ENCODE data around the gene REC8.
A peak's percentile ranks its signal among the peaks of the same experiment; 100 is the strongest.
"Not testable (repeated sequence)": the region's sequence is repeated elsewhere in the genome, so short reads cannot be mapped to it uniquely, and the experiment has no call there.

Gene REC8

DNA sequence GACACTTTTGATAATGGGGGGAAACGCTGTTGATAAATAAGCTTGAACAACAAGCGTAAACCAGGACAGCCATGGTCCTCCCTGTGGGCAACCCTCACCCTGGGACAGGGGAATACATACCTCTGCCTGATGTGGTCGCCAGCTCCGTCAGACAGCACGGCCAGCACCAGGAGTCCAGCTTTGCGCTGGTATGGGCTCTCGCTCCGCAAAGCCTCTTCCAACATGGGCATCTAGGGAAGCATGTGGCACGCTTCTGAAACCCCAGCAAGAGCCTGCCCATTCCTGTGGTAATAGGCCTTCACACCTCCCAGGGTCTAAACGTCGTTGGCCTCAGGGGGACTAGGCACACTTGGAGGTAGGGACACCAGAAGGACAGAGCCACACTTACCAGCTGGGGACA, 13.9 kb downstream of the REC8 start:
- no peak for DNase-seq

DNA sequence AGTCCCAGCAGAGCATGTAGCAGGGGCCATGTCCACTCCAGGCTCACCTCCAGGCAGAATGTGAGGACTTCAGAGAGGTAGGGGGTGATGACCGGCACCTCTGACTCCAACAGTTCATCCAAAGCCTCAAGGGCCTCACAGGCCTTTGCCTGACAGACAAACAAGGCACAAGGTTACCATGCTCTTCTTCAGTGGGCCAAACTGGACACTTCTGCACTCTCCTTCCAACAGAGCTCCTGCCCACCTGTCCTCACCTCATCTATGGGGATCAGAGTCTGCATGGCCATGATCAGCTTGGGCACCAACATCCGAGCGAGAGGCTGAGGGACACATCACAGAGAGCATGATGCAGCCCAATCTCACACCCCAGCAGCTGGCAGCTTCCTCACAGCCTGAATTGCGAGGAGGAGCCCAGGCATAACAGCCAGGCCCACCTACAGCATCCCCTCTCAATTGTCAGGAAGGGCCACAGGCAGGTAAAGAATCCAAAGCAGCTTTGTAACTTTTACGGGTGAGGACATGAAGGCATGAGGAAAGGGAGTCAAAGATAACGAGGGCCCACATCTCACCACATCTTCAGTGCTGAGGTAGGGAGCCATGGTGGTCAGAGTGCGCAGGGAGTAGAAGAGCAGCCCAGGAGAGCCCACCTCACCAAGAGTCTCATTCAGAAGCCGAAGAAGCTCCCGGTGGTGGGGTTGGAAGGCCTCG, 15.1 kb downstream of the REC8 start:
- DNase-seq: no peak

DNA sequence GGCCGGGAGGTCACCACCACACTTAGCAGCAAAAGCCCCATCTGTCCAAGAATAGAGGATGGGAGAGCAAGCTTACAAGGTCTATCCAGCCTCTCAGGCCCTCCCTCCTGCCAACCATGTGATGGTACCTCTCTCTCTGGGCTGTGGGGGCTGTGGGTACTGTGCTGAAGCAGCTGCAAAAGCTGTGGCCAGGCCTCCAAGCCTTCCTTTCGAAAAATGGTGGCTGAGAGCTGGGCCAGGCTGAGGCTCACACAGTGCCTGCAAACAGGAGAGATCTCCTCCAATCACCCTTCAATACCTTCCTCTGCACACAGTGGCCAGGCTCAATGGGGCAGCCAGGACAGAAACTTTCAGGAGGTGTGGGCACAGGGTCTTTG, 15.6 kb downstream of the REC8 start:
- DNase-seq: no peak

DNA sequence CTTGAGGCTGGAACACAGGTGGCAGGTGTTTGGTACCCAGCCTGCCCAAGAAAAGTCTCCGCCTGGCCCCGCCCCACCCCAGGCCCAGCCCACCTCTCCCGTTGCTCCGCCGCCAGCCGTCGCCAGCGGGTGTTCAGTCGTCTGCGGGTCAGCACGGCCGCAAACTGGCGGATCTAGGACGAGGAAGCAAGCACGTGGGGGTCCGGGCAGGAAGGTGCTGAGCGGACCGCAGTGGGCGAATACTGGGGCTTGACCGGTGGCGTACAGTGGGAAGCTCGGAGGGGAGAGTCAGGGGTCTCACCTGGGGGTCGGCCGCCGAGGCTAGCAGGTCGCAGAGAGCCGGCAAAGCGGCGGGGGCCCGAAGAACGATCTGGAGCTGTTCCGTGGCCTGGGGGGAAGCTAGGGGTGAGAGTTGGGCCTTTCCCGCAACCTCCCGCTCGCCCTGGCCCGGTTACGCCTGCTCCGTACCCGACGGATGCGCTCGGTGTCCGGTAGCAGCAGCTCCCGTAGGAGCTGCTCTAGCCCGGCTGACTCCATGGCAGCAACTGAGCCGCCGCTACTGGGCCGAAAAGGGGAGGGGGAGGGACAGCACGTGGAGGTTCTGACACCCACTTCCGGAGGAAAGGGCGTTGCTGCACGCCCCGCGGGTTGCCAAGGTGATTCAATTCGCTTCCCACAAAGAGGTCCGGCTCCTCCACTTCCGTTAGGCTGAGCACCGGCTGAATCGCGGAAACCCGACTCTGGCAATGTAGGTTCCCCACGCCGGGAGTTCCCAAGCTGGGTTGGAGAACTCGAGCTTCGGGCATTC, 16.6 kb downstream of the REC8 start, which contains the start of gene IPO4:
TSS of gene IPO4 (minus strand) at position 566 of the 808 bp plus-strand sequence. CDS start at position 537, 29 bp downstream.
- peak; percentile 98 for DNase-seq

DNA sequence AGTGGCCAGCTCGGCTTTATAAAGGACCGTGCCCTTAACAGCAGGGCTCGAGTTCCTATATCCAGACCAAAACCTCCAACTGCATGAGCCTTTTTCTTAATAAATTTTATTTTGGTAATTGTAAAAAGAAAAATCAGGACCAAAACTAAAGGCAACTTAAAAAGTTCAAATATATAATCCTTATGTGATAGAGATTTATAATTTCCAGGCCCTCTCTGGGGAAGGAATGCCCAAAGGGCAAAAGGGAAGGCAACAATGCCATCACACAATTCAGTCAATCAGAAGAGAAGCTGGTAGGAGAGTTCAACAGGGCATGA, 17.1 kb downstream of the REC8 start:
- no peak for DNase-seq

DNA sequence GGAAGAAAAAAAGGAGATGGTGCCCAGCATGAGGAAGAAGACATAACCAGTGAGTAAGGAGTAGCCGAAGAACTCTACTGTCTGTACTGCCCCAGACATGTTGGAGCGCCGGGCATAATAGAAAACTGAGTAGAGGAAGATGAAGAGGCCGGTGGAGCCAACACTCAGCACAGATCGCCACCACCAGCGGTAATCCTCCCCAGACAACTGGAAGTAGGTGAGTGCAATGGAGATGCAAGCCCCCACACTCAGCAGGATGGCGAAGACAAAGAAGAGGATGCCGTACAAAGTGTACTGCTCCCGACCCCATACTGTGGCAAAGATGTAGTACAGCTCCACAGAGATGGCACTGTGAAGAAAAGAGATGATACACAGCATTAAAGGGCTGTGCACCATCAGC, 17.6 kb downstream of the REC8 start:
- no peak for DNase-seq

DNA sequence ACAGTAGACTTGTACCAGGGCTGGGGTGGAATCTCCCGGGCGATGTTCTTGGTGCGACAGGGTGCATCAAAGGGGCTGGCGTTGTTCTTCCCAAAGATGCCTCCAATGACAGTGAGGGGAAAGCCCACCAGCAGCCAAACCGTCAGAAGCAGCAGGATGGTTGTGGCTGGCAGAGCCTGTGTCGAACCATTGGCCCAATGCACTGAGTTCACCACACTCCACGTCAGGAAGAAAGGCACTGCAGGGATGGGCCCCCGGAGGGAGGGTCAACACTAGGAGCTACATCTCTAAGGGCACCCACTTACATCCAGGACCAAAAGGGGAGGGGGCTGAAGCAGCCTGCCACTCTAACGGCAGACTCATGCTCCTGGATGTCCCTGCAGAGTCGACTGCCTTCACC, 18.5 kb downstream of the REC8 start:
- no peak for DNase-seq

DNA sequence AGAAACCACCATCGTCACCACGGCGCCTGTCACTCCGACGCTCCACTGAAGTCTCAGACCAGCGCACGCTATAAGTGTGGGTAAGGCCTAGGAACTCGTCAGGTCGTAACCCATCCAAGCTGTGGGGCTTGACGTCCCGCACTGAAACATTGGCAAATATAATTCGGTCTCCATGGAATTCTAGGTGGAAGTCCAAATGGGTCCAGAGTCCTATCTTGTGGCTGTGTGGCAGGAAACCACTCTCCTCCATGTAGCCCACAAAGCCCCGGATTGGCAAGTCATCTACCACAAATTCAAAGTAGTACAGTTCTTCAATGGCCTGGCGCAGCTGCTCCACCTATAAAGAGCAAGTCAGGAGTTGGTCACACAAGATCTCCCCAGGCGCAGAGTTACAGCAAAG, 21.1 kb downstream of the REC8 start:
- no peak for DNase-seq

DNA sequence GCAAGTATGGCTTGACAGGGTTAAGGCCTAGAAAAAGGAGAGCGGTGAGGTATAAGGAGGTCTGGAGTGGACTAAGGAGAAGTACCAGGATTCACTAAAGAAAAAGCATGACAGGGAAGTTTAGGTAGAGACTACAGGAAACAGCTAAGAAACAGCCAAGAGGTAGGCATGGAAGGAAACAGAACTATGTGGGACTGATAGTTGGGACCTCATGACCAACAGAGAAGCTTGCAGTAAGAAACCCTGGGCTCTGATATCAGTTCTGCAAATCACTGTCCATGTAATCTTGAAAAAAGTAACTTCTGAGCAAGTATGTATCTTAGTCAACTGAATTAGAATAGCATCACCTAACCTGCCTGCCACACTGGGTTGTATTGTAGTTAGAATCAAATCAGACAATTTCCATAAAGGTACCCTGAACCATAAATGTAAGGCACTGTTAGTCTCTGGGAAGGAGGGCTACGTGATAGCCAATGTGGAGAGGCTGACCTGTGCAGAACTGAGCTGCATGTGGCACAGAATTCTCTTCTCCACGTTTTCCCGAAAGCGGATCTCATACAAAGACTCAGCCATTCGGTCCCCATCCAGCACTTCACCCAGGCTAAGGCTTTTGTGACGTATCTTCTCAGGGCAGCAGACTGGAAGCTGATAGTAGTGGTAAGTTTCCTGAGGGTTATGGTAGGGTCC, 22.4 kb downstream of the REC8 start:
- DNase-seq: no peak

DNA sequence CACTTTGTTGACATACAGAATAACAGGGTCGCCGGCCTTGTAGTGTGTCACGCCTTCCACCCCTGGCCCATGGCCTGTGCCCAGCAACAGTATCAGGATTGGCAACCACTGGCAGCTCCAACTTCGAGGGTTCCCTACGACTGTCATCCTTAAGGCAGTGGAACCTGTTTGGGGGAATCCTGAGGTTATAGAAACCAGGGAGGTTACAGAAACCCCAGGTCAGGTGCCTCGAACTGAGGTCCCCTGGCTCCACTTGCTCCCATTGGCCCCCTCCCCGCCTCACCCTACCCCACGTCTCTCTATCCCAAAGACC, 22.9 kb downstream of the REC8 start:
- no peak for DNase-seq

DNA sequence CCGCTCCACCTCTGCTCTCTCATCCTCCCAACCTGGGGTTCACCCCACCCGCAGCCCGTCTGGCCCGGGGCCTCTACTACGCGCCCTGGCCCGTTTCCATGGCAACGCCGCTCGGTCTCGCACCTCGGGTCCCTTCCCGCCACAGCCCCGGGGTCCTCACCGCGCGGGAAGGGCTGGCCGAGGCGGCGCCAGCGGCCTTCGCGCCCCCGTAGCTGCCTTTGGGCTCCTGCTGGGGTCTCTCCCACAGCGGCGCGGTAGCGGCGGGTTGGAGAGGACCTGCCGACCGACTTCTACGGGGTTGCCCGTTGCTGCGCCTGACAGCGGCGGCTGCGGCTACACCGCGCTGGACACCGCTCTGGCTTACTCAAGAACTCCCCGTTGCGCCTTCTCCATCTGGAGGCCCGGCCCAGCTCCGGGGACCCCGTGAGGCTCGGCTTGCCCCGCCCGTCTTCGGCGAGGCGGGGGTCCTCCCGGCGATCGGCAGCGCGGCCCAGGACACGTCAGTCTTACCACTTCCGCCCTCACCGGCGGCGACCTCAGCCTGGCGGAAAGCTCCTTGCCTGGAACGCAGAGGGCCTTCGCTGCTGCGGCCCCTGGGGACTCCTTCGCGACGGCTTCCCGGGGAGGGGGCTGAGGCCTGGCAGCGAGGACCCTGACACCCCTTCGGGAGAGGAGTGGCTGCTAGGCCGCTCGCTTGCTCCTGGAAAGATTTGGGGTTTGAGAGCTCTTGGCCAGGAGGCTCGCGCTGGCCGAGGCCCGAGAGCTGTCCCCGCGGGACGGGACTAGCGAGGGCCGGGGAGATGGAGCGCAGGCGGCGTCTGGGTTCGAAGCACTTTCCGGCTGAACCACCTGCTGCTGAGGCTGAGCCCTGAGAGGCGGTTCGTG, 23.5 kb downstream of the REC8 start, which contains the start of gene TM9SF1:
TSS of gene TM9SF1 (minus strand) at position 256 of the 885 bp plus-strand sequence. CDS start 422 bp downstream, outside the sequence.
- peak; percentile 95 for DNase-seq

DNA sequence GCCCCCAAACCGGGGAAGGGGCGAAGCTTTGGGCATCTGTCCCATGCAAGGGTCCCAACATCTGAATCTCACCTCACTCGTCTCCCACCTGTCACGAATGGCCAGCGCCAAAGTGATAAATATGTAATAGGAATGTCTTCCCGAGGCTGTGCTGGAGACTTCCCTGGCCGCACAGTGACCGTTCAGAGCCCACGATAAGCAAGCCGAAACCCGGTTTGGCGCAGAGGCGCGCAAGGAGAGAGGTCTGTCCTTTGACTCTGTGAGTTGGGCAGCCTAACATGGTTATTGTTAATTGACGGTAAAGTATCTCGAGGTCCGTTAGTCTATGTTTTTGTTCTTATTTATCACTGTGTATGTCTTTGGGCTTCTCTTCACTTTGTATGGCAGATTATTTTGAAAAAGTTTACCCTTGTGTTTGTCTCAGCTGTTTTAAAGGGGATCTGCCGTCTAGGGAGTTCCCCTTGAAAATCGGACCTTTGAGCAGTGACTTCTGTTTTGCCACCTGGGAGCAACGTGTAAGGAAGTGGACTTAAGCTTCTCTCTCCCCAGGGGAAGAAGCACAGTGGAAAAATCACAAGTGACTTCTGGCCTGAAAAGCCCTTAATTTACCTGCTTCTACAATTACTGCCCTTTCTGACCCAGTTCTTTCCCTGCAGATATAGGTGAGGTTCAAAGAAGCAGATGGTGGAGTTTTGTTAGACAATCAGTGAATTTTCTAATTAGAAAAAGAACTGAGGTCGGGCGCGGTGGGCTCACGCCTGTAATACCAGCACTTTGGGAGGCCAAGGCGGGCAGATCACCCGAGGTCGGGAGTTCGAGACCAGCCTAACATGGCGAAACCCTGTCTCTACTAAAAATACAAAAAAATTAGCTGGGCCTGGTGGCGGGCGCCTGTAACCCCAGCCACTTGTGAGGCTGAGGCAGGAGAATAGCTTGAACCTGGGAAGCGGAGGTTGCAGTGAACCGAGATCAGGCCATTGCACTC, 24.5 kb downstream of the REC8 start:
- no peak for DNase-seq

DNA sequence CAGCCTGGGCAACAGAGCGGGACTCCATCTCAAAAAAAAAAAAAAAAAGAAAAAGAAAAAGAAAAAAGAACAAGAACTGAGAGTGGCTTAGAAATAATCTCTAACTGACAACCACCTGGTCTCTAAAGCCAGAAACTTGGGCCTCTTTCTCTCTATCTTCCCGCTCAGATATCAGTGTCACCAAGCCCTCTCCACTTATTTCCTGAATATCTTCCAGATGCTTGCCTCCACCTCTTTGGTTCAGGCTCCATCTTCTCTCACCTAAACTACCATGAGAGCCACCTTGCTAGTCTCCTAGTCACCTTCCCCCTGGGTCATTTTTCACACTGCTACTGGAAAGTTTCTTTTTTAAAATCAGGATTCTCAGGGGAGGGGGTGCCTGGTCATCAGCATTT, 25.2 kb downstream of the REC8 start:
- no peak for DNase-seq

DNA sequence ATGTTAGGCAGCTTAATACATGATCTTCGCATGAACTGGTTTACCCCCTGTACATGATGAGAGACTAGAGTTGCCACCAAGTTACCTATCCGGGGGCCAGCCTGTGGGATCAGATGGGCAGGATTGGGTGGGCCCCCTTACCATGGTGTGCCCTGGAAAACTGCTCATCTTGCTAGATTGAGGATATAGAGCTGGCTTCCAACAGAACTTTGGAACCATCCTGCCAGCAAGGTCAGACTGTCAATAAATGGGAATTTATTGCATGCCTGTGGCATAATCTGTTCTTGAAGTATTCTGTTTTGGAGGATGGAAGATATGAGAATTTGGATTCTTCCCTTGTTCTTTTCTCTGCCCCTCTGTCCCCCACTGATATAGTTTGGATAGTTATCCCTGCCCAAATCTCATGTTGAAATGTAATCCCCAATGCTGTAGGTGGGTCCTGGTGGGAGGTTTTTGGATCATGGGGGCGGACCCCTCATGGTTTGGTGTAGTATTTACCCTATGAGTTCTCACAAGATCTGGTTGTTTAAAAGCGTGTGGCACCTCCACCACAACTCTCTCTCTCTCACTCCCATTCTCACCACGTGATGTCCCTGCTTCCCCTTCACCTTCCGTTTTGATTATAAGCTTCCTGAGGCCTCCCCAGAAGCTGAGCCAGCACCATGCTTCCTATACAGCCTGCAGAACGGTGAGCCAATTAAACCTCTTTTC, 27.1 kb downstream of the REC8 start:
- peak; percentile 48 for DNase-seq

DNA sequence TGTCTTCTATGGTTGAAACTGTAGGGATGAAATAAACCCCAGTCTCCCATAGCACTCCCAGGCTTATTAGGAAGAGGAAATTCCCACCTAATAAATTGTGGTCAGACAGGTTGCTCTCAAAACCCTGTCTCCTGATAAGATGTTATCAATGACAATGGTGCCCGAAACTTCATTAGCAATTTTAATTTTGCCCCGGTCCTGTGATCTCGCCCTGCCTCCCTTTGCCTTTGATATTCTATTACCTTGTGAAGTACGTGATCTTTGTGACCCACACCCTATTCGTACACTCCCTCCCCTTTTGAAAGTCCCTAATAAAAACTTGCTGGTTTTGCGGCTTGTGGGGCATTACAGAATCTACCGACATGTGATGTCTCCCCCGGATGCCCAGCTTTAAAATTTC, 30.7 kb downstream of the REC8 start:
- not testable (repeated sequence) for DNase-seq

DNA sequence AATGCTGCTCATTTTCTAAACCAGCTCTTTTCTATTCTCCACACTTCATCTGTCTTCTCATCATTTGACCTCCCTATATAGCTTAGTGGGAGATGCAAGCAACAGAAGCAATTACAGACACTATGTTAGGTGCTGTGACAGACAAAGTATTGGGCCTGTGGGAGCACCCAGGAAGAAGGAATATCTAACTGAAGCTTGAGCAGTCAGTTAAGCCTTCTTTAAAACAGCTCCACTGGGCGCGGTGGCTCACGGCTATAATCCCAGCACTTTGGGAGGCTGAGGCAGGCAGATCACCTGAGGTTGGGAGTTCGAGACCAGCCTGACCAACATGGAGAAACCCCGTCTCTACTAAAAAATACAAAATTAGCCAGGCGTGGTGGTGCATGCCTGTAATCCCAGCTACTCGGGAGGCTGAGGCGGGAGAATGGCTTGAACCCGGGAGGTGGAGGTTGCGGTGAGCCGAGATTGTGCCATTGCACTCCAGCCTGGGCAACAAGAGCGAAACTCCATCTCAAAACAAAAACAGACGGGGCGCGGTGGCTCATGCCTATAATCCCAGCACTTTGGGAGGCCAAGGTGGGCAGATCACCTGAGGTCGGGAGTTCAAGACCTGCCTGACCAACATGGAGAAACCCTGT, 31.5 kb downstream of the REC8 start:
- DNase-seq: peak; percentile 42

DNA sequence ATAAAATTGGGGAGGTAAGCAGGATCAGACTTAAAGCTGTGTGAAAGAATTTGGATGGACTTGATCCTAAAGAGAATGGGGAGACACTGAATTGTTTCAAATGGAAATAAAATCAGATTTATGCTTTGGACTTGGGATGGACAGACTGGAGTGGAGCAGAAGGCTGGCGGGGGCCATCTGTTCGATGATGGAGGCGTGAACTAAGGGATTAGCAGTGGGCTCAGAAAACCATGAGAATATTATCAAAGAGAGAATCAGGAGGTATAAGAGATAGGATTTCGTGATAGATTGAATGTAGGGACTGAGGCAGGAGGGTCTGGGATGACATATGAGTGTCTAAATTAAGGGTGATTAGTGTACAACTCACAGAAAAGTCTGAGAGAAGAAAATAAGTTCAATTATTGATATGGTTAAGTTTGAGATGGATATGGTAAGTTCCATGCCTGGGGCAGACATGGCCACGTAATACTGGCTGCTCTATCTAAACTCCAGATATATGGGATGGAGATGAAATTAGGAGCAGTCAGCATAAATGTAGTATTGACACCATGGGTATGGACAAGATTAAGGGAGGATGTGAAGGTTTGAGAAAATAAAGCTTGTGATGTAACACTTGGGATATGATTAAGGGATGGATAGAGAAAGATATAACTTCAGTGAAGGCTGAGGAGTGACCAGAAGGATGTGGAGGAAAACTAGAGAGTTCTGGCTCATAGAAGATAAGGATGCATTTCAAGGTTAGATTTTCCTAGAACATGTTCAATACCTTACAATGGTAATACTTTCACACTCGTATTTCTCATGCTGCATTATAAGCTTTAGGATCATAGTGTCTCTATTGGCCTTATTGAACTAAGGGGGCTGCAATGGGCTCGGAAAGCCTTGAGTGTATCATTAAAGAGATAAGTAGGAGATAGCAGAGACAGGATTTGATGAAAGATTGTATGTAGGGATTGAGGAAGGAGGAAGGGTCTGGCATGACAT, 32.6 kb downstream of the REC8 start:
- no peak for DNase-seq

DNA sequence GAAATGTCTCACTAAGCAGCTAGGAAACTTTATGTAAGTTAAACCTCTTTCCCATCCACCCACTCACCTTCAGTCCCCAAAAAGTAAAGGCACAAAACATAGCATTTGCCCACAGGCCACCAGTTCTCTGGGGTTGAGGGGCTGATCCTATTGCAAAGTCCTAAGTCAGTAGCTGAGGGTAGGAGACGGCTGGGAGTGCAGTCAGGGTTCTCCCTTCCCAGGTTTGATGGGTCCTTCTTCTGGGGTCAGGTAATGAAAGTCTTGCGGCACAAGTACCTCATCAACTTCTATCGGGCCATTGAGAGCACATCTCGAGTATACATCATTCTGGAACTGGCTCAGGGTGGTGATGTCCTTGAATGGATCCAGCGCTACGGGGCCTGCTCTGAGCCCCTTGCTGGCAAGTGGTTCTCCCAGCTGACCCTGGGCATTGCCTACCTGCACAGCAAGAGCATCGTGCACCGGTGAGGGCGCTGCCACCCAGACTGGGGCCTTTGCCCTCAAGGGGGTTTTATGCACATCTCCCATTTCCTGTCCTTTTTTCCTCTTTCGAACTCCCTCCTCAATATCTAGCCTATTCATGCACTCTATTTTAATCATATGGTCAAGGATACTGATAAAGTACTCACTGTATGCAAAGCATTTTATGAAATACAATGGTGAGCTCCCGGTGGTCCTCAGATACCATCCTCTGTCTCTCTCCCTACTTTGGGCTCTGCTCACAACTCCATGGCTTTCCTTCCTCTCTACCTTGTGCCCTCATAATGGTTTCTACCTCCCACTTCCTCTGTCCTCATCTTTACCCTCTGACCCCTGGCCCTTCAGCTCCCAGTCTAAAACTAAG, 34.6 kb downstream of the REC8 start:
- DNase-seq: no peak

Measured in activated effector memory CD4-positive, alpha-beta T cell treated with anti-CD3 and anti-CD28 coated beads, Interleukin-2, amount 50 U/mL, for 16 hours (primary cell).